KMS-11 (cell line): Measurements from ENCODE around the gene RSU1.

Experiments used
- H2AFZ ChIP-seq: fragments of 200-600 bp; sonication (generic); 2 replicates; pipeline ENCODE4 v1.6.1; 2016; ENCODE audit warnings: antibody characterized with exemption, mixed run types, low read depth
- H3K27ac ChIP-seq: fragments of 200-600 bp; sonication (generic); 2 replicates; pipeline ENCODE4 v1.6.1; 2016; ENCODE audit warnings: mild to moderate bottlenecking, mixed run types
- H3K27me3 ChIP-seq: fragments of 200-600 bp; sonication (generic); 2 replicates; pipeline ENCODE4 v1.6.1; 2017; ENCODE audit warnings: mild to moderate bottlenecking, low read depth, mixed run types, moderate library complexity; ENCODE audit not compliant: insufficient read depth
- H3K36me3 ChIP-seq: fragments of 200-600 bp; sonication (generic); 2 replicates; pipeline ENCODE4 v1.6.1; 2017; ENCODE audit warnings: mild to moderate bottlenecking, mixed run types; ENCODE audit not compliant: insufficient read depth
- H3K4me1 ChIP-seq: fragments of 200-600 bp; sonication (generic); 2 replicates; pipeline ENCODE4 v1.6.1; 2016; ENCODE audit warnings: mild to moderate bottlenecking, low read depth, mixed run types; ENCODE audit not compliant: poor library complexity, severe bottlenecking
- H3K4me2 ChIP-seq: fragments of 200-600 bp; sonication (generic); 2 replicates; pipeline ENCODE4 v1.7.0; 2016; ENCODE audit warnings: mild to moderate bottlenecking, mixed run types
- H3K4me3 ChIP-seq: fragments of 200-600 bp; sonication (generic); IDR thresholded peaks from 2 replicates; pipeline ENCODE4 v1.6.1; 2017; ENCODE audit warnings: low read depth, low read length, mixed read lengths; ENCODE audit not compliant: insufficient read depth
- H3K79me2 ChIP-seq: fragments of 200-600 bp; sonication (generic); 2 replicates; pipeline ENCODE4 v1.6.1; 2016; ENCODE audit warnings: low read depth, mixed run types; ENCODE audit not compliant: insufficient read depth
- H3K9ac ChIP-seq: fragments of 200-600 bp; sonication (generic); 2 replicates; pipeline ENCODE4 v1.6.1; 2016; ENCODE audit warnings: mild to moderate bottlenecking, mixed run types
- H4K20me1 ChIP-seq: fragments of 200-600 bp; sonication (generic); 2 replicates; pipeline ENCODE4 v1.6.1; 2016; ENCODE audit warnings: mild to moderate bottlenecking, mixed run types; ENCODE audit not compliant: insufficient read depth
- CTCF ChIP-seq: fragments of 200-600 bp; sonication (generic); conservative IDR thresholded peaks from 2 replicates; pipeline ENCODE4 v1.6.1; 2017; ENCODE audit warnings: low read depth, mild to moderate bottlenecking, antibody characterized with exemption, low read length, moderate library complexity, mixed read lengths

RSU1 gene

GRCh38 chr10:16609211-16609610 lies 208.0 kb downstream of the RSU1 start:
- H3K79me2 ChIP-seq = no peaks in the 10 kb centered on the region
- H3K27ac ChIP-seq = no peak overlapping the region
- no peaks in the 10 kb centered on the region for H3K36me3 ChIP-seq
- no peaks in the 10 kb centered on the region for H4K20me1 ChIP-seq
- H3K27me3 ChIP-seq = no peaks in the 10 kb centered on the region
- H3K4me3 ChIP-seq = no peak overlapping the region
- no peak overlapping the region for H3K4me2 ChIP-seq
- no peaks in the 10 kb centered on the region for H3K4me1 ChIP-seq
- no peak for TF ChIP-seq CTCF
- H2AFZ ChIP-seq = no peak overlapping the region
- no peak overlapping the region for H3K9ac ChIP-seq

GRCh38 chr10:16606923-16607322 lies 210.3 kb downstream of the RSU1 start:
- no peaks in the 10 kb centered on the region for H4K20me1 ChIP-seq
- no peaks in the 10 kb centered on the region for H3K79me2 ChIP-seq
- H3K36me3 ChIP-seq = no peaks in the 10 kb centered on the region

GRCh38 chr10:16606421-16606820 lies 210.8 kb downstream of the RSU1 start:
- no peak overlapping the region for H3K4me3 ChIP-seq
- no peaks in the 10 kb centered on the region for H3K36me3 ChIP-seq
- H2AFZ ChIP-seq = no peak overlapping the region
- TF ChIP-seq CTCF = no peak
- H3K79me2 ChIP-seq = no peaks in the 10 kb centered on the region
- no peaks in the 10 kb centered on the region for H3K27me3 ChIP-seq
- no peak overlapping the region for H3K4me2 ChIP-seq
- H4K20me1 ChIP-seq = no peaks in the 10 kb centered on the region
- no peak overlapping the region for H3K27ac ChIP-seq
- no peaks in the 10 kb centered on the region for H3K4me1 ChIP-seq
- H3K9ac ChIP-seq = no peak overlapping the region

More at GRCh38 chr10:16606923-16607322, 210.3 kb downstream of the RSU1 start:
- no peaks in the 10 kb centered on the region for H3K4me1 ChIP-seq
- H3K27ac ChIP-seq = no peak overlapping the region
- TF ChIP-seq CTCF = no peak
- no peak overlapping the region for H3K9ac ChIP-seq
- H3K4me2 ChIP-seq = no peak overlapping the region
- no peak overlapping the region for H2AFZ ChIP-seq
- H3K27me3 ChIP-seq = no peaks in the 10 kb centered on the region
- H3K4me3 ChIP-seq = no peak overlapping the region

GRCh38 chr10:16603308-16603707 lies 213.9 kb downstream of the RSU1 start:
- no peak overlapping the region for H2AFZ ChIP-seq
- no peak overlapping the region for H3K4me3 ChIP-seq
- no peaks in the 10 kb centered on the region for H4K20me1 ChIP-seq
- H3K9ac ChIP-seq = no peak overlapping the region
- H3K4me1 ChIP-seq = no peaks in the 10 kb centered on the region
- no peak overlapping the region for H3K4me2 ChIP-seq
- no peak overlapping the region for H3K27ac ChIP-seq
- H3K27me3 ChIP-seq = no peaks in the 10 kb centered on the region
- H3K36me3 ChIP-seq = no peaks in the 10 kb centered on the region
- H3K79me2 ChIP-seq = no peaks in the 10 kb centered on the region
- no peak for TF ChIP-seq CTCF
